ENCODE results near the gene SELENOP.
"Not testable (repeated sequence)": the region's sequence is repeated elsewhere in the genome, so short reads cannot be mapped to it uniquely, and the experiment has no call there.

SELENOP gene

GRCh38 chr5:42811591-42812446, at the start of gene SELENOP:
TSS of gene SELENOP (minus strand) at chr5:42811892. CDS start at chr5:42808353, 3,539 bp downstream.
- FAIRE-seq, result no peak

GRCh38 chr5:42858687-42859086, 47.0 kb upstream of the SELENOP start:
- FAIRE-seq, result no peak

- FAIRE-seq, result no peak
These were observed 46.4 kb upstream of the SELENOP start for GRCh38 chr5:42858031-42858643.

GRCh38 chr5:42855811-42856210, 44.1 kb upstream of the SELENOP start:
- no peak for FAIRE-seq

GRCh38 chr5:42855386-42855785, 43.7 kb upstream of the SELENOP start:
- no peak for FAIRE-seq

GRCh38 chr5:42854795-42855194, 43.1 kb upstream of the SELENOP start:
- no peak for FAIRE-seq

GRCh38 chr5:42852826-42853225, 41.1 kb upstream of the SELENOP start:
- no peak for FAIRE-seq

GRCh38 chr5:42851481-42851880, 39.8 kb upstream of the SELENOP start:
- no peak for FAIRE-seq

GRCh38 chr5:42848545-42848944, 36.9 kb upstream of the SELENOP start:
- no peak for FAIRE-seq

- FAIRE-seq, result not testable (repeated sequence)
These were observed 32.7 kb upstream of the SELENOP start for GRCh38 chr5:42844408-42844807.

- FAIRE-seq, result no peak
These were observed 32.1 kb upstream of the SELENOP start for GRCh38 chr5:42843675-42844292.

- FAIRE-seq, result no peak
These were observed 31.4 kb upstream of the SELENOP start for GRCh38 chr5:42842921-42843641.

GRCh38 chr5:42840842-42841567, 29.3 kb upstream of the SELENOP start:
- no peak for FAIRE-seq

GRCh38 chr5:42840269-42840668, 28.6 kb upstream of the SELENOP start:
- FAIRE-seq, result no peak

GRCh38 chr5:42839196-42839595, 27.5 kb upstream of the SELENOP start:
- FAIRE-seq, result no peak

- FAIRE-seq, result no peak
These were observed 25.9 kb upstream of the SELENOP start for GRCh38 chr5:42837601-42838000.

GRCh38 chr5:42836070-42836769, 24.5 kb upstream of the SELENOP start:
- FAIRE-seq, result no peak

GRCh38 chr5:42832060-42832459, 20.4 kb upstream of the SELENOP start:
- FAIRE-seq, result no peak

- no peak for FAIRE-seq
These were observed 19.2 kb upstream of the SELENOP start for GRCh38 chr5:42830924-42831323.

GRCh38 chr5:42828671-42829070, 17.0 kb upstream of the SELENOP start:
- FAIRE-seq, result no peak

GRCh38 chr5:42826757-42827515, 15.2 kb upstream of the SELENOP start:
- FAIRE-seq, result no peak

Measured in TTC549 (cell line).